ENCODE measurements around the gene FAM180B. TPM values are rescaled to one million over a fixed set of nuclear protein-coding genes. Genes with fewer than 3 reads are reported as not detected.

The FAM180B gene
- total and polyA plus RNA-seq, 2 of the 13 experiments (the other 11 are each of a cell fraction or from before 2014, with no cell fraction given), result 0.40 to 1.0 TPM

- TF ChIP-seq ZNF782 (CRISPR knock-in tag; IDR thresholded peaks at IDR 0.05; ENCODE audit: borderline replicate concordance) (no peak), PHF8 (CRISPR knock-in tag; IDR thresholded peaks at IDR 0.05) (peak; percentile 99), ZSCAN31 (CRISPR knock-in tag; IDR thresholded peaks at IDR 0.05; ENCODE audit: low read depth) (peak; percentile 97), ADNP (CRISPR knock-in tag; IDR thresholded peaks at IDR 0.05) (no peak), HMG20A (CRISPR knock-in tag; IDR thresholded peaks at IDR 0.05; ENCODE audit: borderline replicate concordance) (no peak), HNRNPK (IDR thresholded peaks at IDR 0.05; ENCODE audit: low read depth, low read length, poor library complexity, severe bottlenecking) (no peak), ZNF883 (CRISPR knock-in tag; IDR thresholded peaks at IDR 0.05; ENCODE audit: not compliant biosample characterization) (peak; percentile 88), ZNF614 (CRISPR knock-in tag; IDR thresholded peaks at IDR 0.05; ENCODE audit: borderline replicate concordance) (peak; percentile 92; the same call in 1 of the 2 replicates), SRSF4 (IDR thresholded peaks at IDR 0.05; ENCODE audit: low read depth, low read length, poor library complexity, severe bottlenecking) (no peak), ZNF451 (CRISPR knock-in tag; IDR thresholded peaks at IDR 0.05) (peak; percentile 93; the same call in 1 of the 2 replicates), ZSCAN22 (CRISPR knock-in tag; IDR thresholded peaks at IDR 0.05) (peak; percentile 40; the same call in 1 of the 2 replicates), KAT8 (CRISPR knock-in tag; IDR thresholded peaks at IDR 0.05) (peak; percentile 99), SIN3B (IDR thresholded peaks at IDR 0.05; ENCODE audit: low read length) (peak; percentile 99), HNRNPL (IDR thresholded peaks at IDR 0.05; ENCODE audit: low read depth, low read length) (no peak), SMAD1 (CRISPR knock-in tag; IDR thresholded peaks at IDR 0.05; ENCODE audit: borderline replicate concordance, low read depth) (peak; percentile 94; the same call in 1 of the 2 replicates), EEA1 (CRISPR knock-in tag; IDR thresholded peaks at IDR 0.05; ENCODE audit: borderline replicate concordance) (peak; percentile 65; the same call in 1 of the 2 replicates)
- TF ChIP-seq, protein P1, sequence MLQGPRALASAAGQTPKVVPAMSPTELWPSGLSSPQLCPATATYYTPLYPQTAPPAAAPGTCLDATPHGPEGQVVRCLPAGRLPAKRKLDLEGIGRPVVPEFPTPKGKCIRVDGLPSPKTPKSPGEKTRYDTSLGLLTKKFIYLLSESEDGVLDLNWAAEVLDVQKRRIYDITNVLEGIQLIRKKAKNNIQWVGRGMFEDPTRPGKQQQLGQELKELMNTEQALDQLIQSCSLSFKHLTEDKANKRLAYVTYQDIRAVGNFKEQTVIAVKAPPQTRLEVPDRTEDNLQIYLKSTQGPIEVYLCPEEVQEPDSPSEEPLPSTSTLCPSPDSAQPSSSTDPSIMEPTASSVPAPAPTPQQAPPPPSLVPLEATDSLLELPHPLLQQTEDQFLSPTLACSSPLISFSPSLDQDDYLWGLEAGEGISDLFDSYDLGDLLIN (CRISPR knock-in tag; IDR thresholded peaks at IDR 0.05; ENCODE audit: borderline replicate concordance), result no peak
- TF ChIP-seq, protein P2, sequence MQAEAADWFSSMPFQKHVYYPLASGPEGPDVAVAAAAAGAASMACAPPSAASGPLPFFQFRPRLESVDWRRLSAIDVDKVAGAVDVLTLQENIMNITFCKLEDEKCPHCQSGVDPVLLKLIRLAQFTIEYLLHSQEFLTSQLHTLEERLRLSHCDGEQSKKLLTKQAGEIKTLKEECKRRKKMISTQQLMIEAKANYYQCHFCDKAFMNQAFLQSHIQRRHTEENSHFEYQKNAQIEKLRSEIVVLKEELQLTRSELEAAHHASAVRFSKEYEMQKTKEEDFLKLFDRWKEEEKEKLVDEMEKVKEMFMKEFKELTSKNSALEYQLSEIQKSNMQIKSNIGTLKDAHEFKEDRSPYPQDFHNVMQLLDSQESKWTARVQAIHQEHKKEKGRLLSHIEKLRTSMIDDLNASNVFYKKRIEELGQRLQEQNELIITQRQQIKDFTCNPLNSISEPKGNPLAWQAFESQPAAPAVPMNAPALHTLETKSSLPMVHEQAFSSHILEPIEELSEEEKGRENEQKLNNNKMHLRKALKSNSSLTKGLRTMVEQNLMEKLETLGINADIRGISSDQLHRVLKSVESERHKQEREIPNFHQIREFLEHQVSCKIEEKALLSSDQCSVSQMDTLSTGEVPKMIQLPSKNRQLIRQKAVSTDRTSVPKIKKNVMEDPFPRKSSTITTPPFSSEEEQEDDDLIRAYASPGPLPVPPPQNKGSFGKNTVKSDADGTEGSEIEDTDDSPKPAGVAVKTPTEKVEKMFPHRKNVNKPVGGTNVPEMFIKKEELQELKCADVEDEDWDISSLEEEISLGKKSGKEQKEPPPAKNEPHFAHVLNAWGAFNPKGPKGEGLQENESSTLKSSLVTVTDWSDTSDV (CRISPR knock-in tag; IDR thresholded peaks at IDR 0.05), result peak; percentile 61; the same call in 1 of the 2 replicates
- TF ChIP-seq, protein P3, sequence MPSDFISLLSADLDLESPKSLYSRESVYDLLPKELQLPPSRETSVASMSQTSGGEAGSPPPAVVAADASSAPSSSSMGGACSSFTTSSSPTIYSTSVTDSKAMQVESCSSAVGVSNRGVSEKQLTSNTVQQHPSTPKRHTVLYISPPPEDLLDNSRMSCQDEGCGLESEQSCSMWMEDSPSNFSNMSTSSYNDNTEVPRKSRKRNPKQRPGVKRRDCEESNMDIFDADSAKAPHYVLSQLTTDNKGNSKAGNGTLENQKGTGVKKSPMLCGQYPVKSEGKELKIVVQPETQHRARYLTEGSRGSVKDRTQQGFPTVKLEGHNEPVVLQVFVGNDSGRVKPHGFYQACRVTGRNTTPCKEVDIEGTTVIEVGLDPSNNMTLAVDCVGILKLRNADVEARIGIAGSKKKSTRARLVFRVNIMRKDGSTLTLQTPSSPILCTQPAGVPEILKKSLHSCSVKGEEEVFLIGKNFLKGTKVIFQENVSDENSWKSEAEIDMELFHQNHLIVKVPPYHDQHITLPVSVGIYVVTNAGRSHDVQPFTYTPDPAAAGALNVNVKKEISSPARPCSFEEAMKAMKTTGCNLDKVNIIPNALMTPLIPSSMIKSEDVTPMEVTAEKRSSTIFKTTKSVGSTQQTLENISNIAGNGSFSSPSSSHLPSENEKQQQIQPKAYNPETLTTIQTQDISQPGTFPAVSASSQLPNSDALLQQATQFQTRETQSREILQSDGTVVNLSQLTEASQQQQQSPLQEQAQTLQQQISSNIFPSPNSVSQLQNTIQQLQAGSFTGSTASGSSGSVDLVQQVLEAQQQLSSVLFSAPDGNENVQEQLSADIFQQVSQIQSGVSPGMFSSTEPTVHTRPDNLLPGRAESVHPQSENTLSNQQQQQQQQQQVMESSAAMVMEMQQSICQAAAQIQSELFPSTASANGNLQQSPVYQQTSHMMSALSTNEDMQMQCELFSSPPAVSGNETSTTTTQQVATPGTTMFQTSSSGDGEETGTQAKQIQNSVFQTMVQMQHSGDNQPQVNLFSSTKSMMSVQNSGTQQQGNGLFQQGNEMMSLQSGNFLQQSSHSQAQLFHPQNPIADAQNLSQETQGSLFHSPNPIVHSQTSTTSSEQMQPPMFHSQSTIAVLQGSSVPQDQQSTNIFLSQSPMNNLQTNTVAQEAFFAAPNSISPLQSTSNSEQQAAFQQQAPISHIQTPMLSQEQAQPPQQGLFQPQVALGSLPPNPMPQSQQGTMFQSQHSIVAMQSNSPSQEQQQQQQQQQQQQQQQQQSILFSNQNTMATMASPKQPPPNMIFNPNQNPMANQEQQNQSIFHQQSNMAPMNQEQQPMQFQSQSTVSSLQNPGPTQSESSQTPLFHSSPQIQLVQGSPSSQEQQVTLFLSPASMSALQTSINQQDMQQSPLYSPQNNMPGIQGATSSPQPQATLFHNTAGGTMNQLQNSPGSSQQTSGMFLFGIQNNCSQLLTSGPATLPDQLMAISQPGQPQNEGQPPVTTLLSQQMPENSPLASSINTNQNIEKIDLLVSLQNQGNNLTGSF (CRISPR knock-in tag; IDR thresholded peaks at IDR 0.05), result no peak
Observed at GRCh38 chr11:47578524-47579494, 7.7 kb upstream of the FAM180B start, which contains the start of the genes KBTBD4 and NDUFS3 (continued).
